BJ (cell line): ENCODE measurements around the gene ABHD17C. TPM values are rescaled to one million over a fixed set of nuclear protein-coding genes. Genes with fewer than 3 reads are reported as not detected.
"Not testable (repeated sequence)": the region's sequence is repeated elsewhere in the genome, so short reads cannot be mapped to it uniquely, and the experiment has no call there.

Source experiments
- CTCF ChIA-PET: fragments of 350-600 bp; formaldehyde crosslinking; extraction: SDS; loops from one replicate; lab custom pipeline; 2021; ENCODE audit warnings: antibody characterized with exemption, inconsistent platforms; lab: Yijun Ruan, JAX
- POLR2A ChIA-PET: fragments of 300-600 bp; sonication (Branson Sonifier 250); formaldehyde crosslinking; extraction: SDS; loops from one replicate; lab custom pipeline; 2021; ENCODE audit warnings: antibody characterized with exemption; lab: Charles Lee
- DNase-seq: peaks from one replicate; pipeline ENCODE4 v3.0.0-alpha.2; 2011; ENCODE audit warnings: low read depth
- H3K27me3 ChIP-seq: 2 replicates; pipeline ENCODE4 v1.6.0; 2011; ENCODE audit warnings: low read length; ENCODE audit not compliant: control insufficient read depth, insufficient read depth
- H3K36me3 ChIP-seq: 2 replicates; pipeline ENCODE4 v1.5.1; 2011; ENCODE audit warnings: low read length; ENCODE audit not compliant: control insufficient read depth, insufficient read depth
- H3K4me3 ChIP-seq: 2 replicates; pipeline ENCODE4 v1.5.1; 2011; ENCODE audit warnings: low read depth, mild to moderate bottlenecking, control low read depth, low read length
- CTCF ChIP-seq: IDR thresholded peaks from 2 replicates; pipeline ENCODE4 v1.5.1; 2011; ENCODE audit warnings: low read depth, mild to moderate bottlenecking, control low read depth, inconsistent platforms, low read length, moderate library complexity; ENCODE audit not compliant: insufficient read depth
- polyA plus RNA-seq: library from polyadenylated mRNA; depleted of rRNA; stranded (reverse); fragments of >200 nt; gene quantifications from 2 replicates; pipeline ENCODE4 v1.2.3, GENCODE V29; 2011

Gene ABHD17C
- polyA plus RNA-seq, 1 experiment: 19.2 TPM

GRCh38 chr15:80755885-80756284 lies 60.8 kb downstream of the ABHD17C start:
- no peaks in the 10 kb centered on the region for H3K27me3 ChIP-seq
- POLR2A ChIA-PET: no interaction called here
- H3K36me3 ChIP-seq: peaks cover 10% of the 10 kb centered on the region
- CTCF ChIA-PET: no interaction called here
- no peak for TF ChIP-seq CTCF
- DNase-seq: no peak
- no peak overlapping the region for H3K4me3 ChIP-seq

DNA sequence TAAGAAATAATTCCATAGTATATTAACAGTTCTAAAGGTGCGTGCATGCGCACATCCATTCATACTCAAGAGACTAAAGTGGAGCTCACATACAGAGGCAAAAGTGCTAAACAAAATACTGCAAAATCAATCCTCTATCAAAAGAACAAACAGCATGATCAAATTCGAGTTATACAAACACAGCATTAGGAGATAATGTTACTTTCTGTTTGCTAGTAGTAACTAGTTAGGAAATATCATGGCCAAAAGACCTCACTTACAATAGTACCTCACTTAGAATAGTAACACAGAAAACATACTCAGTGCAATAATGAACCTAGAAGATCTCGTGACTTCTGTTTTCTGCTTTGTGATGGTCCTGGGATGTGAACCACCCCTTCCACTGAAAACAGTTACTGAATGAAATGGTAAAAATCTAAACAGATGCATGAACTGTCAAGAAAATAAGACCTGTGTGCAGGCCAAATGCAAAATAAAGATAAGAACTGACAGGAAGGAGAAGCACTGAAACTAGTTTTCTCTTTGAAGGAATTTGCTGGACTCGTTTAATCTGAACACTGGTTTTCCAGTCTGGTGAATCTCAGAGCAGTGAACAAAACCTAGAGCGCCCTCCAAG lies 63.1 kb downstream of the ABHD17C start:
- Histone ChIP-seq H3K27me3 (no peaks in the 10 kb centered on the region), H3K36me3 (peaks cover 10% of the 10 kb centered on the region), H3K4me3 (no peak overlapping the region)
- ChIA-PET CTCF (no interaction called here), POLR2A (no interaction called here)
- no peak for DNase-seq
- TF ChIP-seq CTCF: no peak

DNA sequence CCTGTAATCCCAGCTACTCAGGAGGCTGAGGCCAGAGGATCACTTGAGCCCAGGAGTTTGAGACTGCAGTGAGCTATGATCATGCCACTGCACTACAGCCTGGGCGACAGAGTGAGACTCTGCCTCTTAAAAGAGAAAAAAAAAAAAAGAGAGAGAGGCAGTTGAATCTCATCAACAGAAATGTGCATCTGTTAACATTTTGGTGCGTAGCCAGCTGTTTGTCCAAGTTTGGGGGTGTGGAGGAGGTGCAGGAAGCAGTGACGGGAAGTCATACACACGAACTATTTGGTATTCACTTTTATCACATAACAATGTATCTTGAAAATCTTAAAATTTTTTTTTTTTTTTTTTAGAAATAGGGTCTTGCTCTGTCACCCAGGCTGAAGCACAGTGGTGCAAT lies 65.8 kb downstream of the ABHD17C start:
- H3K27me3 ChIP-seq: no peaks in the 10 kb centered on the region
- CTCF ChIA-PET: interaction anchor here (0.6 to 2.4 kb wide), 3 partner anchors 16 to 44 kb away, joined by 3 to 10 read pairs (median 4); partner anchors contain the start of gene CEMIP
- H3K4me3 ChIP-seq: no peak overlapping the region
- POLR2A ChIA-PET: interaction anchor here (0.6 kb wide), 1 partner anchor 272 kb away, joined by 4 read pairs; no protein-coding TSS in a partner anchor
- H3K36me3 ChIP-seq: peaks cover 2% of the 10 kb centered on the region; the same call in 1 of the 2 replicates
- DNase-seq: no peak
- TF ChIP-seq CTCF: no peak

- no peak overlapping the region for H3K4me3 ChIP-seq
- no peak for TF ChIP-seq CTCF
- no peaks in the 10 kb centered on the region for H3K27me3 ChIP-seq
- ChIA-PET CTCF (interaction anchor here (1.0 to 2.4 kb wide), 2 partner anchors 15 to 18 kb away, joined by 3 to 10 read pairs; partner anchors contain the start of gene CEMIP), POLR2A (no interaction called here)
- no peaks in the 10 kb centered on the region for H3K36me3 ChIP-seq
- DNase-seq: no peak
Measured at GRCh38 chr15:80761754-80762153, 66.6 kb downstream of the ABHD17C start.

DNA sequence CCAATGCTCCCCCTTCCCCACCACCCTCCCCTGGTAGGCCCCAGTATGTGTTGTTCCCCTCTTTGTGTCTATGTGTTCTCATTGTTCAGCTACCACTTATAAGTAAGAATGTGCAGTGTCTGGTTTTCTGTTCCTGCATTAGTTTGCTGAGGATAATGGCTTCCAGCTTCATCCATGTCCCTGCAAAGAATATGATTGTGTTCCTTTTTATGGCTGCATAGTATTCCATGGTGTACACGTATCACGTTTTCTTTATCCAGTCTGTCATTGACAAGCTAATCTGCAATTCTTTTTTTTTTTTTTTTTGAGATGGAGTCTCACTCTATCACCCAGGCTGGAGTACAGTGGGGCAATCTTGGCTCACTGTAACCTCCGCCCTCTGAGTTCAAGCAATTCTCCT lies 68.1 kb downstream of the ABHD17C start:
- DNase-seq, H3K36me3 ChIP-seq, POLR2A ChIA-PET, H3K27me3 ChIP-seq, H3K4me3 ChIP-seq: not testable (repeated sequence)
- CTCF ChIA-PET: interaction anchor here (5.4 kb wide), 1 partner anchor 13 kb away, joined by 24 read pairs; no protein-coding TSS in a partner anchor
